Subcutaneous abdominal adipose tissue (tissue), 5 donors: Measurements from ENCODE around the gene GOLGA8T.
"Not testable (repeated sequence)": the region's sequence is repeated elsewhere in the genome, so short reads cannot be mapped to it uniquely, and the experiment has no call there.

Source experiments
- H3K27ac ChIP-seq: one replicate; pipeline ENCODE4 v1.7.0; 2013; ENCODE audit warnings: low read depth, mild to moderate bottlenecking, inconsistent platforms, low read length, moderate library complexity
- H3K27me3 ChIP-seq, 5 donors: one replicate each; pipeline ENCODE4 v1.7.0; 2013; ENCODE audit warnings: low read length in 5 of 5, inconsistent platforms in 1 of 5; ENCODE audit not compliant: control insufficient read depth in 5 of 5, insufficient read depth in 4 of 5
- H3K36me3 ChIP-seq, 5 donors: one replicate each; pipeline ENCODE4 v1.7.0; 2013; ENCODE audit warnings: low read length in 5 of 5; ENCODE audit not compliant: control insufficient read depth in 5 of 5, insufficient read depth in 5 of 5
- H3K4me1 ChIP-seq, 5 donors: one replicate each; pipeline ENCODE4 v1.7.0; 2013; ENCODE audit warnings: low read length in 5 of 5, mild to moderate bottlenecking in 3 of 5, moderate library complexity in 1 of 5; ENCODE audit not compliant: control insufficient read depth in 5 of 5, insufficient read depth in 5 of 5
- H3K4me3 ChIP-seq, 5 donors: one replicate each; pipeline ENCODE4 v1.7.0; 2013; ENCODE audit warnings: low read length in 5 of 5, low read depth in 1 of 5
- H3K9ac ChIP-seq, 5 donors: one replicate each; pipeline ENCODE4 v1.7.0; 2013; ENCODE audit warnings: low read length in 5 of 5, mild to moderate bottlenecking in 4 of 5, moderate library complexity in 3 of 5
- H3K9me3 ChIP-seq, 5 donors: one replicate each; pipeline ENCODE4 v1.7.0; 2013; ENCODE audit warnings: low read length in 5 of 5; ENCODE audit not compliant: control insufficient read depth in 5 of 5
- donor health status: healthy.
- donor health status: healthy.
- donor health status: healthy.
- donor health status: healthy.
- donor health status: healthy.

The GOLGA8T gene

DNA sequence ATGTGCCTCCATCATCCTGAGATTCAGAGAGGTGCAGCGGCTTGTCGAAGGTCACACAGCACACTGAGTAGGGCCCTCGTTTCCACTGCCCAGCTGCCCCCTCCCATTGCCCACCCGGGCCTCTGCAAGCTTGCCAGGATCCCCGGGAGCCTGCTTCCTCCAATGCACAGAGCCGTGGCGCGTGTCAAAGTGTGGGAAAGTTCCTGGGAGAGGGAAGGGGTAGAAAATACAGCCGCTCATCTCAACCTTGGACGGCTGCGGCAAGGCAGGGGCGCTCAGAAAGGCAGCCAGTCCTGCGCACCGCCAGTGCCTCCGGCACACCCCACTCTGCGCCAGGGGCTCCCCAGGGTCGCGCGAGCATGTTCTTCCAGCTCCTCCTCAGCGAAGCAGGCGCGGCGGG is 56.3 kb downstream of the GOLGA8T start:
- not testable (repeated sequence) for H3K4me1 ChIP-seq, H3K27ac ChIP-seq, H3K36me3 ChIP-seq, H3K27me3 ChIP-seq, H3K4me3 ChIP-seq, H3K9me3 ChIP-seq, H3K9ac ChIP-seq

DNA sequence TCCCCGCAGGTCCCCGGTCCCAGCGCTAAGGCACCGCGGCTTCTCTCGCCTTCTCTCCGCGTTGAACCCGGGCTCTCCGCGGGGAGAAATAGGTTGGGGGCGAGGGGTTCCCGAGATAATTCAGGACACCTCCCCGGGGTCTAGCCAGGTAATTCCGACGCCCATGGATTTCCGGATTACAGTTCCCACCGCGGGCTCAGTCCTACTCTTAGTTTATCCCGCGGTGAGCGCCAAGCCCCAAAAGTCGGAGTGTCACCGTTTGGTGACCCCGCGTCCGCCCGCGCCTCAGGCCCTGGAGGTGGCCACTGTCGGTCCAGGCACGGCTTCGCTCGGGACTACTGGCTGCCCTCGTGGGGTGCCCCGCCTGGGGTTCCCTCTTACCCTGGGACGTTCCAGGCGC is 56.8 kb downstream of the GOLGA8T start:
- not testable (repeated sequence) for H3K27ac ChIP-seq, H3K36me3 ChIP-seq, H3K4me3 ChIP-seq, H3K4me1 ChIP-seq, H3K27me3 ChIP-seq, H3K9ac ChIP-seq, H3K9me3 ChIP-seq

DNA sequence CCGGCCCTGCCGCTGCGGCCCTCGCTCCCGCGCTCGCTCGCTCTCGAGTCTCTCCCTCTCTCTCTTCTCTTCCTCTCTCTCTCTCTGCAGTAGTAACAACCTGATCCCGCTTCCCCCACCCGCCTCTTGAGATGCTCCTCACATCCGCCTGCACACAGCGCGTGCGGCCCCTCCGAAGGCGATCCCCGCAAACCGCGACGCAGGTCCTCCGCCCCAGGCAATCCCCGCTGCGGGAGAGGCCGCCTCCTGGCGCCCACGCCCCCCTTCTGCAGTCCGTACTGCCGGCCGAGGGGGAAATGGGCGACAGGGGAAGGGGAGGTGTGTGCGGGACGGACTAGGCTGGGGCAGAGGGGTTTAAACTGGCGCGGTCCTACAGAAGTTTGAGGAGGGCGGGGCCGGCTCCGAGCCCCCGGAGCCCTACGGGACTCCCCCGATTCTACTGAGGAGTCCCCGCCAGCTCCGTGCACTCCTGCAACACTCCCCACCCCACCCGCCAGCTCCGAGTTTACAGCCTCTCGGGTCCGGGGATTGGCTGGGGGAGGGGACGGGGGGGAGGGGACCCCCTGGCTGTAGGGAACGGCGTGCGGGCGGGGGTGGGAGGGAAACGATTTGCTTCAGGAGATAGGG is 57.4 kb downstream of the GOLGA8T start:
- H3K9ac ChIP-seq, H3K4me3 ChIP-seq, H3K9me3 ChIP-seq, H3K27ac ChIP-seq, H3K27me3 ChIP-seq, H3K36me3 ChIP-seq, H3K4me1 ChIP-seq: not testable (repeated sequence)

DNA sequence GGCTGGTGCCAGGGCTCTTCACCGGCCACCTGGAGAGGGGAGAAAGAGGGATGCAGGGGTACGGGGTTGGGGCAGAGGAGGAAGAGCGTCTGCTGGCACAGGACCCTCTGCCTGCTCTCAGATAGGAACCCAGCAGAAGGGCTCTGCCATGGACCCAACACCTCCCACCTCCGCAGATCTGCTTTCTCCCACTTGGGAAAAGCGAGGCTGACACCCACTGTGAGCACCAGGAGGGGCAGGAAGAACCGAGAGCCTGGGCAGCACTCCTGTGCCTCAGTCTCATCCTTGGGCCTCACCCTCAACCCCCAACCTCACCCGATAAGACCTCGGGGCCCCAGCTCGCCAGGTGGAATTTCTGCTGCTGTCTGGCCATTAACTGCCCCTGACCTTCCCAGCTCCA is 58.0 kb downstream of the GOLGA8T start:
- H3K9me3 ChIP-seq, H3K9ac ChIP-seq, H3K27me3 ChIP-seq, H3K4me1 ChIP-seq, H3K4me3 ChIP-seq, H3K36me3 ChIP-seq, H3K27ac ChIP-seq: not testable (repeated sequence)
